ENCODE data around the gene UGT1A5. TPM values are rescaled to one million over a fixed set of nuclear protein-coding genes. Genes with fewer than 3 reads are reported as not detected.
A peak's percentile ranks its signal among the peaks of the same experiment; 100 is the strongest.

The UGT1A5 gene
- total RNA-seq, 2 donors from 2014 or later, result not detected

- no peaks in the 10 kb centered on the region for H3K36me3 Mint-ChIP-seq
- DNase-seq (ENCODE audit: low spot score in 2 of 2) (peak in 1 of 2 donors; percentile 46), ATAC-seq (no peak)
- no peaks in the 10 kb centered on the region for H3K9me3 Mint-ChIP-seq
- peak overlapping the region in 1 of 2 donors; percentile 68 for H3K27ac Mint-ChIP-seq
Measured at GRCh38 chr2:233819884-233820773, 107.4 kb downstream of the UGT1A5 start.

GRCh38 chr2:233820774-233821105, 108.0 kb downstream of the UGT1A5 start:
- ATAC-seq, result no peak
- no peaks in the 10 kb centered on the region for H3K9me3 Mint-ChIP-seq
- H3K36me3 Mint-ChIP-seq, result no peaks in the 10 kb centered on the region
- H3K27ac Mint-ChIP-seq, result no peak overlapping the region
- peak in 1 of 2 donors; percentile 44 for DNase-seq (ENCODE audit: low spot score in 2 of 2)

GRCh38 chr2:233821196-233821595, 108.5 kb downstream of the UGT1A5 start:
- Mint-ChIP-seq H3K36me3 (no peaks in the 10 kb centered on the region), H3K27ac (no peak overlapping the region), H3K9me3 (no peaks in the 10 kb centered on the region)
- DNase-seq (ENCODE audit: low spot score in 2 of 2), result peak in 1 of 2 donors; percentile 14
- no peak for ATAC-seq

DNA sequence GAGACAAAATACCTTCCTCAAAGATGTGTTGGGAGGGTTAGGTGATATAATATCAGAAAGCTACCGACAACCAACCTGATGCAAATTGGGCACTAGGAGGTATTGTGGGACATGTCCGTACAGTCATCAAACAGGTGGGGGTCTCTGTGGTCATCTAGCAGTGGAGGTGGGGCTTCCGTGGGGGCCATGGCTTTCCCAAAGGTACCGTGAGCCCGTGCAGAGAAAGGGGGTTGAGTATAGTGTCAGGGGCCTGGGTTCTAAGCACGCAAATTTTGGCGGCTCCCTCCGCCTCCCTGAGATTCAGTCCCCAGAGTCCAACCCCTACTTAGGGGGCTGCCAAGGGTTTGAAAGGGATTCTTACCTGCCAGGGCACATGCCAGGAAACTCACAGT, 109.0 kb downstream of the UGT1A5 start:
- DNase-seq (ENCODE audit: low spot score in 2 of 2), result no peak
- Mint-ChIP-seq H3K9me3 (no peaks in the 10 kb centered on the region), H3K27ac (no peak overlapping the region), H3K36me3 (no peaks in the 10 kb centered on the region)
- ATAC-seq, result no peak

DNA sequence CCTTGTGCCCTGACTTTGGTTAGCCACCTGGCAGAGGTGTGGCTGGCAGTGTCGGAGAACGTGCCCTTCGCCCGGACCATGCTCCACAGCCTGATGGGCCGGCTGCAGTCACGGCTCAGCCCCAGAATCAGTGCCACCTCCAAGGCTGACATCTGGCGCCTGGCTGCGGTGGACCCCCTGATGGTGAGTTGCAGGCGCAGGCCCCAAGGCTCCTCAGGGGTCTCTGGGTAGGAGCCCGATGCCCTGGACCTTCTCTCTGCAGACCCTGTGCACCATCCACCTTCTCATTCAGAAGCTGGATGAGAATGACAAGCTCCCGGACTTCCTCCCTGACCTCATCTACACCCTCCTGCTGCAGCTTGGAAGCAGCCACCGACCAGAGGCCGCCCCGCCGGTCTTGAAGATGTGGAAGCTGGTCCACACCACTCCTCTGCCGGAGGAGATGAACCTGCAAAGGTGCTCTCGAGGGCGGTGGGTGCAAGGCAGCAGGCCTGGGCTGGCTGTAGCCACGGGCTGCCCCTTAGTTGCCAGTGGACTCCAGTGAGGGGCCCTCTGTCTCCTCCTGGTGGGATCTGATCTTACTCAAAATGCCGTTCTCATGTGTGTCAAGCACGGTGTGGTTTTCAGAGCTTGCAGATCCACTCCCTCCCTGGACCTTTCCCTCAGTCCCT, 109.5 kb downstream of the UGT1A5 start:
- Mint-ChIP-seq H3K27ac (peak overlapping the region in 1 of 2 donors; percentile 44), H3K9me3 (no peaks in the 10 kb centered on the region)
- ATAC-seq, result no peak

More for the DNA sequence above, 109.5 kb downstream of the UGT1A5 start:
- DNase-seq (ENCODE audit: low spot score in 2 of 2), result peak in 1 of 2 donors; percentile 40
- no peaks in the 10 kb centered on the region for H3K36me3 Mint-ChIP-seq

Other genes with a start within 250 kb of the UGT1A5 start
- 10 to 100 TPM in 1 of 2 donors, 1 to 10 TPM in 1; 5.9 to 22.9 TPM for gene USP40, start 146.1 kb upstream of the UGT1A5 start, total RNA-seq
- gene UGT1A8, start 95.3 kb upstream of the UGT1A5 start, total RNA-seq, result not detected
- not detected for gene UGT1A10, start 76.5 kb upstream of the UGT1A5 start, total RNA-seq
- not detected for gene UGT1A9, start 41.0 kb upstream of the UGT1A5 start, total RNA-seq
- not detected for gene UGT1A7, start 31.0 kb upstream of the UGT1A5 start, total RNA-seq
- not detected for gene UGT1A6, start 20.0 kb upstream of the UGT1A5 start, total RNA-seq
- gene UGT1A4, start 5.8 kb downstream of the UGT1A5 start, total RNA-seq, result not detected
- gene UGT1A3, start 16.1 kb downstream of the UGT1A5 start, total RNA-seq, result not detected
- not detected for gene UGT1A1, start 47.4 kb downstream of the UGT1A5 start, total RNA-seq
- not detected for gene MROH2A, start 65.4 kb downstream of the UGT1A5 start, total RNA-seq
- 100 to 1,000 TPM in 1 of 2 donors, 10 to 100 TPM in 1; 77.3 to 195 TPM for gene HJURP, start 141.6 kb downstream of the UGT1A5 start, total RNA-seq
- not detected for gene TRPM8, start 204.5 kb downstream of the UGT1A5 start, total RNA-seq

Data from activated naive CD4-positive, alpha-beta T cell treated with anti-CD3 and anti-CD28 coated beads, Interleukin-2, amount 50 U/mL, for 72 hours (primary cell).